H9 (cell line): ENCODE results near the gene ZNF700. TPM values are rescaled to one million over a fixed set of nuclear protein-coding genes. Genes with fewer than 3 reads are reported as not detected.

Experiments used
- DNase-seq: peaks from one replicate; pipeline ENCODE4 v3.0.0-alpha.2; 2017
- H2AFZ ChIP-seq: one replicate; pipeline ENCODE4 v1.6.1; 2013; ENCODE audit warnings: mild to moderate bottlenecking, low read length, control low read depth, moderate library complexity
- H2AK5ac ChIP-seq: 2 replicates; pipeline ENCODE4 v1.6.1; 2013; ENCODE audit warnings: low read length, control low read depth, mixed read lengths; ENCODE audit not compliant: insufficient read length
- H2BK120ac ChIP-seq: one replicate; pipeline ENCODE4 v1.6.1; 2013; ENCODE audit warnings: low read depth, mild to moderate bottlenecking, low read length, control low read depth, inconsistent platforms; ENCODE audit not compliant: poor library complexity, severe bottlenecking
- H2BK12ac ChIP-seq: 2 replicates; pipeline ENCODE4 v1.6.1; 2013; ENCODE audit warnings: low read length, control low read depth, mixed read lengths, low read depth; ENCODE audit not compliant: insufficient read length
- H2BK15ac ChIP-seq: 2 replicates; pipeline ENCODE4 v1.6.1; 2013; ENCODE audit warnings: low read depth, low read length, control low read depth
- H2BK20ac ChIP-seq: one replicate; pipeline ENCODE4 v1.6.1; 2013; ENCODE audit warnings: low read depth, mild to moderate bottlenecking, low read length, control low read depth, inconsistent platforms; ENCODE audit not compliant: poor library complexity, severe bottlenecking
- H2BK5ac ChIP-seq: 2 replicates; pipeline ENCODE4 v1.6.1; 2013; ENCODE audit warnings: low read length, control low read depth, mixed read lengths; ENCODE audit not compliant: insufficient read length
- H3K14ac ChIP-seq: 2 replicates; pipeline ENCODE4 v1.6.1; 2013; ENCODE audit warnings: low read length, control low read depth; ENCODE audit not compliant: insufficient read depth
- H3K18ac ChIP-seq: 2 replicates; pipeline ENCODE4 v1.6.1; 2013; ENCODE audit warnings: low read depth, mild to moderate bottlenecking, mixed read lengths, low read length, control low read depth; ENCODE audit not compliant: insufficient read length
- H3K23ac ChIP-seq: 2 replicates; pipeline ENCODE4 v1.6.1; 2013; ENCODE audit warnings: low read length, control low read depth, mixed read lengths, low read depth; ENCODE audit not compliant: insufficient read length
- H3K23me2 ChIP-seq: 2 replicates; pipeline ENCODE4 v1.6.1; 2013; ENCODE audit warnings: low read depth, mild to moderate bottlenecking, mixed read lengths, low read length, control low read depth; ENCODE audit not compliant: insufficient read length, poor library complexity, severe bottlenecking
- H3K27ac ChIP-seq: 2 replicates; pipeline ENCODE4 v1.5.1; 2013; ENCODE audit warnings: low read length, control low read depth, mixed read lengths, low read depth; ENCODE audit not compliant: insufficient read length
- H3K27me3 ChIP-seq: 2 replicates; pipeline ENCODE4 v1.6.1; 2013; ENCODE audit warnings: low read length, control low read depth, inconsistent platforms; ENCODE audit not compliant: insufficient read depth
- H3K4ac ChIP-seq: 2 replicates; pipeline ENCODE4 v1.6.1; 2013; ENCODE audit warnings: low read depth, mild to moderate bottlenecking, control low read depth, inconsistent platforms, low read length, moderate library complexity
- H3K4me1 ChIP-seq: 2 replicates; pipeline ENCODE4 v1.6.1; 2013; ENCODE audit warnings: low read length, control low read depth, inconsistent platforms; ENCODE audit not compliant: insufficient read depth
- H3K4me2 ChIP-seq: 2 replicates; pipeline ENCODE4 v1.6.1; 2013; ENCODE audit warnings: low read length, control low read depth, mixed read lengths; ENCODE audit not compliant: insufficient read length, insufficient read depth
- H3K56ac ChIP-seq: 2 replicates; pipeline ENCODE4 v1.6.1; 2013; ENCODE audit warnings: low read depth, mild to moderate bottlenecking, mixed read lengths, low read length, control low read depth; ENCODE audit not compliant: insufficient read length
- H3K79me1 ChIP-seq: 2 replicates; pipeline ENCODE4 v1.6.1; 2013; ENCODE audit warnings: low read depth, mild to moderate bottlenecking, moderate library complexity, low read length, control low read depth, inconsistent platforms; ENCODE audit not compliant: insufficient read depth, poor library complexity, severe bottlenecking
- H3K79me2 ChIP-seq: 2 replicates; pipeline ENCODE4 v1.6.1; 2013; ENCODE audit warnings: low read length, control low read depth, inconsistent platforms; ENCODE audit not compliant: insufficient read depth
- H3K9ac ChIP-seq: 2 replicates; pipeline ENCODE4 v1.6.1; 2013; ENCODE audit warnings: low read length, control low read depth, mixed read lengths; ENCODE audit not compliant: insufficient read length; ENCODE audit errors: extremely low read depth
- H3K9me3 ChIP-seq: one replicate; pipeline ENCODE4 v1.6.1; 2013; ENCODE audit warnings: low read depth, low read length, inconsistent platforms; ENCODE audit not compliant: control insufficient read depth
- H3T11ph ChIP-seq: one replicate; pipeline ENCODE4 v1.6.1; 2013; ENCODE audit warnings: mild to moderate bottlenecking, low read length, control low read depth, inconsistent platforms
- H4K20me1 ChIP-seq: one replicate; pipeline ENCODE4 v1.6.1; 2013; ENCODE audit not compliant: control insufficient read depth, insufficient read length, insufficient read depth
- H4K5ac ChIP-seq: 2 replicates; pipeline ENCODE4 v1.6.1; 2013; ENCODE audit warnings: low read depth, mild to moderate bottlenecking, mixed read lengths, low read length, control low read depth; ENCODE audit not compliant: insufficient read length
- H4K8ac ChIP-seq: replicated peaks from 2 replicates; pipeline ENCODE4 v1.6.1; 2013; ENCODE audit warnings: low read length, control low read depth, mixed read lengths, low read depth; ENCODE audit not compliant: insufficient read length
- H4K91ac ChIP-seq: 2 replicates; pipeline ENCODE4 v1.6.1; 2013; ENCODE audit warnings: low read depth, mild to moderate bottlenecking, moderate library complexity, mixed read lengths, low read length, control low read depth; ENCODE audit not compliant: insufficient read length
- H3K27ac Mint-ChIP-seq, 3 experiments: 2 replicates in 2 of 3; 3 replicates in 1 of 3; pipeline ENCODE4 v1.8.0; 2020 to 2021; ENCODE audit warnings: mixed read lengths in 3 of 3, mild to moderate bottlenecking in 1 of 3, moderate library complexity in 1 of 3
- H3K27me3 Mint-ChIP-seq: 2 replicates; pipeline ENCODE4 v1.8.0; 2021; ENCODE audit warnings: low read depth, mild to moderate bottlenecking, moderate library complexity, mixed read lengths
- H3K36me3 Mint-ChIP-seq, 3 experiments: 2 replicates in 2 of 3; 3 replicates in 1 of 3; pipeline ENCODE4 v1.8.0; 2020 to 2021; ENCODE audit warnings: low read depth in 3 of 3, mixed read lengths in 3 of 3; ENCODE audit not compliant: insufficient read depth in 1 of 3
- H3K4me1 Mint-ChIP-seq, 2 experiments: 2 replicates each; pipeline ENCODE4 v1.8.0; 2020; ENCODE audit warnings: mixed read lengths in 2 of 2
- H3K4me3 Mint-ChIP-seq, 2 experiments: 2 replicates in 1 of 2; 3 replicates in 1 of 2; pipeline ENCODE4 v1.8.0; 2020 to 2021; ENCODE audit warnings: mild to moderate bottlenecking in 2 of 2, mixed read lengths in 2 of 2, moderate library complexity in 1 of 2
- H3K9me3 Mint-ChIP-seq, 2 experiments: 2 replicates in 1 of 2; 3 replicates in 1 of 2; pipeline ENCODE4 v1.8.0; 2020; ENCODE audit warnings: mild to moderate bottlenecking in 2 of 2, mixed read lengths in 2 of 2, moderate library complexity in 1 of 2
- WGBS: extraction: QIAGEN DNeasy Blood & Tissue Kit; methylation state at CpG from one replicate; pipeline ENCODE4 v1.1.7; 2013; ENCODE audit warnings: missing lambda C conversion rate, low lambda C conversion rate, mixed read lengths; ENCODE audit not compliant: insufficient read length; ENCODE audit errors: extremely low coverage; 5-methylcytosine and 5-hydroxymethylcytosine counted together
- total RNA-seq: library from RNA; stranded (reverse); gene quantifications from 2 replicates; pipeline ENCODE4 v1.2.1, GENCODE V29; 2021
- TF ChIP-seq, protein P1 (sequence below): fragments of 200-600 bp; sonication (generic); conservative IDR thresholded peaks from 3 replicates; pipeline ENCODE4 v1.8.0; 2021; ENCODE audit warnings: antibody characterized with exemption, mild to moderate bottlenecking

The ZNF700 gene
- total RNA-seq, 1 experiment from 2014 or later: 9.9 TPM

DNA sequence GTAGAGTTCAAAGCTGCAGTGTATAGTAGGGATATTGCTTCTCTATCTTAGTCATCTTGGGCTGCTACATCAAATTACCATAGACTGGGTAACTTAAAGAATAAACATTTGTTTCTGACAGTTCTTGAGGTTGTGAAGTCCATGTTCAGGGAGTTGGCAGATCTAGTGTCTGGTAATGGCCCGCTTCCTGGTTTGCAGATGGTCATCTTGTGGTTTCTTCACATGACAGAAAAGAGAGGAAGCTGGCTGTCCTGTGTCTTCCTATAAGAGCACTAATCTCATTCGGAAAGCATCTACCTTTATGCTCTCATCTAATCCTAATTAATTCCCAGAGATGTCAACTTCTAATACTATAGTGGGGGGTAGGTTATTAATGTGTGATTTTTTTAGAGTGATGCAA, 46.1 kb downstream of the ZNF700 start:
- no peak for DNase-seq
- H4K20me1 ChIP-seq: no peaks in the 10 kb centered on the region
- no peak overlapping the region for H2BK20ac ChIP-seq
- WGBS: no CpG with 5 or more reads among the region's 2 CpGs
- no peak overlapping the region for H2BK5ac ChIP-seq
- H3K56ac ChIP-seq: no peak overlapping the region
- H2AFZ ChIP-seq: no peak overlapping the region
- no peaks in the 10 kb centered on the region for H3K23me2 ChIP-seq
- Mint-ChIP-seq H3K9me3 (peaks cover 21 to 50% of the 10 kb centered on the region in 2 experiments), H3K27me3 (peaks cover 17% of the 10 kb centered on the region), H3K36me3 (peaks cover 9 to 37% (median 30%) of the 10 kb centered on the region in 3 experiments), H3K4me3 (no peak overlapping the region; a peak in 1 of 5 replicates), H3K27ac (no peak overlapping the region), H3K4me1 (peaks cover 1% of the 10 kb centered on the region in 2 experiments; a peak in 1 of 4 replicates)
- H2BK120ac ChIP-seq: no peak overlapping the region
- H3K18ac ChIP-seq: no peak overlapping the region
- no peak overlapping the region for H3K23ac ChIP-seq
- no peak overlapping the region for H3K27ac ChIP-seq
- H4K91ac ChIP-seq: no peak overlapping the region
- H3K27me3 ChIP-seq: no peaks in the 10 kb centered on the region; the same call in 1 of the 2 replicates
- H3K79me1 ChIP-seq: no peaks in the 10 kb centered on the region
- H3K4me2 ChIP-seq: no peak overlapping the region
- no peak overlapping the region for H3T11ph ChIP-seq
- no peak overlapping the region for H2BK15ac ChIP-seq
- no peak overlapping the region for H4K8ac ChIP-seq
- no peaks in the 10 kb centered on the region for H3K79me2 ChIP-seq
- no peak overlapping the region for H4K5ac ChIP-seq
- no peak overlapping the region for H2AK5ac ChIP-seq
- TF ChIP-seq, protein P1, sequence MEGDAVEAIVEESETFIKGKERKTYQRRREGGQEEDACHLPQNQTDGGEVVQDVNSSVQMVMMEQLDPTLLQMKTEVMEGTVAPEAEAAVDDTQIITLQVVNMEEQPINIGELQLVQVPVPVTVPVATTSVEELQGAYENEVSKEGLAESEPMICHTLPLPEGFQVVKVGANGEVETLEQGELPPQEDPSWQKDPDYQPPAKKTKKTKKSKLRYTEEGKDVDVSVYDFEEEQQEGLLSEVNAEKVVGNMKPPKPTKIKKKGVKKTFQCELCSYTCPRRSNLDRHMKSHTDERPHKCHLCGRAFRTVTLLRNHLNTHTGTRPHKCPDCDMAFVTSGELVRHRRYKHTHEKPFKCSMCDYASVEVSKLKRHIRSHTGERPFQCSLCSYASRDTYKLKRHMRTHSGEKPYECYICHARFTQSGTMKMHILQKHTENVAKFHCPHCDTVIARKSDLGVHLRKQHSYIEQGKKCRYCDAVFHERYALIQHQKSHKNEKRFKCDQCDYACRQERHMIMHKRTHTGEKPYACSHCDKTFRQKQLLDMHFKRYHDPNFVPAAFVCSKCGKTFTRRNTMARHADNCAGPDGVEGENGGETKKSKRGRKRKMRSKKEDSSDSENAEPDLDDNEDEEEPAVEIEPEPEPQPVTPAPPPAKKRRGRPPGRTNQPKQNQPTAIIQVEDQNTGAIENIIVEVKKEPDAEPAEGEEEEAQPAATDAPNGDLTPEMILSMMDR: no peak
- H3K9ac ChIP-seq: no peak overlapping the region
- H3K14ac ChIP-seq: no peak overlapping the region
- no peak overlapping the region for H3K4ac ChIP-seq
- H2BK12ac ChIP-seq: no peak overlapping the region
- peaks cover 3% of the 10 kb centered on the region for H3K9me3 ChIP-seq
- no peaks in the 10 kb centered on the region for H3K4me1 ChIP-seq
